CD4-positive, alpha-beta T cell treated with Interleukin-4 for 1 hour (primary cell): ENCODE data around the gene ADRB1.

Experiments
- DNase-seq, 2 donors: peaks; one replicate each; pipeline ENCODE4 v3.0.0-alpha.2; 2020 to 2022

The ADRB1 gene

DNA sequence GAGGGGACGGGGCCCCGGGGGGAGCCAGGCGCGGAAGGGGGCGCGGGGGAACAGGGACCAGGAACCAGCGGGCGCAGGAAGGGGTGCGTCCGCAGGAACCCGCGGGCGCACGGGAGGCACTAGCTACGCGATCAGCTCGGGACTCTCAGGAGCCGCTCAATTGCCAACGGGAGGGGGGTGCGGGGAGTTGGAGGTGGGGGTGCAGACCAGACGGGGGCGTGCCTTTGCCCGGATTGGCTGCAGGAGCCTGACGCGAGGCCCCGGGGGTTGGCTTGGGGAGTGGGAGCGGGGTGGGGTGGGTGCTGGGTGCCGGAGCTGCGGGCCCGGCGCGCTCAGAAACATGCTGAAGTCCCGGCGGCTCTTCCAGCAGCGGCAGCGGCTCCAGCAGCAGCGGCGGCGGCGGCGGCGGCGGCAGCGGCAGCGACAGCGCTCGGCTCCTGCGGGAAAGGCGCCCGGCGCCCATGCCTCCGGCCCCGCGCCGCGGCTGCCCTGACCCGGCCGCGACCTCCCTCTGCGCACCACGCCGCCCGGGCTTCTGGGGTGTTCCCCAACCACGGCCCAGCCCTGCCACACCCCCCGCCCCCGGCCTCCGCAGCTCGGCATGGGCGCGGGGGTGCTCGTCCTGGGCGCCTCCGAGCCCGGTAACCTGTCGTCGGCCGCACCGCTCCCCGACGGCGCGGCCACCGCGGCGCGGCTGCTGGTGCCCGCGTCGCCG, at the start of gene ADRB1:
Gene ADRB1, plus strand, starts transcription at position 335 of the 715 bp plus-strand sequence. Its CDS starts 267 bp downstream, at position 602.
- peak; percentile 46 to 72 for DNase-seq

DNA sequence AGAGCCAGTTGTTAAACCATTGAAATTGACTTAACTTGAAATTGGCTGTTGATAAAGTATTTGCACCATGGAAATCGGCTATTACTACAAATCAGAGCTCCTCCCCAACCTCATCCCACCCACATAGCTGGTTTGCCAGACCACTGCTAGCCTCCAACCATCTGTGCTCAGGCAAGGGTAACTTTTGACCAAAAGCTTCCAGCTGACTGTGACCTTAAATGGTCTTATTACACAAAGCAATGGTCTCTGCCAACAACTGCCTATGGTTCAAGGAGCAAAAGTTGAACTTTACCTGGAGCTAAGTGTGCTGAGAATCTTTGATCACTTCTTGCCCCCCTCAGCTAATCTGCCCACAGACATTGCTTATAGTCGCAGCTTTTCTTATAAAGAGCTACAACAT, 48.5 kb upstream of the ADRB1 start:
- no peak for DNase-seq

DNA sequence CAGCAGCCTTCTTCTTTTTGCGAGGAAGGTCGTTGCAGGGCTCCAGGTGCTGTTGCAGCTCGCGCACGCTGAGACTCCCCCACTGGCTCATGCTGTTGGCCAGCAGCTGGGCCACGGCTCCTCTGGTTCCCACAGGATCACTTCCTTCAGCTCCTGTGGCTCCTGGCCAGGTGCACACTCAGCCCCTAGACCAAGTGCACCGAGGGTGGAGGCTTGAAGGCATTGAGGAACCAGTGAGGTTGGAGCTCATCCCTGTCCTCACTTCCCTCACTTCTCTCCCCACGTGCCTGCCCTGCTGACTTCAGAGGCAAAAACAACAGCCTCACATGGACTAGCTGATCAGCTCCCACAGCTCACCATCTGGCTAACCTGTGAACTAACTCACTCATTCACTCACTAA, 46.2 kb upstream of the ADRB1 start:
- DNase-seq: no peak

DNA sequence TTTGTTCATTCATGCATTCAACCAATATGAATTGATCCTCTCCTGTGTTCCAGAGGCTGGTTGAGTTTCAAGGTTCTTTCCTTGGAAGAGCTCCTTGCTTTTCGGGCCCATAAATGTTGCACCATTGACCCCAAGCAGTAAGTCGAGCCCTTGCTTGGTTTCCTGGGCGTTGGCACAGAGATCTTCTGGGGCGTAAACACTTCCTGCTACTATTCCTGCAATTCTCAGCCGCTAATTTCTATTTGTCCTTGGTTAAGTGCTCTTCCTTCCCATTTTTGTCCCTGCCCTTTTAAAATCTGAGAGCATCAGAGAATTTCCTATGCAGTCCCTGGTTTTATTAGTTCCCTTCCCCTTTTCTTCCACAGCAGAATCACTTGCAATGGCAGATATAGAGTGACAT, 44.1 kb upstream of the ADRB1 start:
- DNase-seq: no peak

DNA sequence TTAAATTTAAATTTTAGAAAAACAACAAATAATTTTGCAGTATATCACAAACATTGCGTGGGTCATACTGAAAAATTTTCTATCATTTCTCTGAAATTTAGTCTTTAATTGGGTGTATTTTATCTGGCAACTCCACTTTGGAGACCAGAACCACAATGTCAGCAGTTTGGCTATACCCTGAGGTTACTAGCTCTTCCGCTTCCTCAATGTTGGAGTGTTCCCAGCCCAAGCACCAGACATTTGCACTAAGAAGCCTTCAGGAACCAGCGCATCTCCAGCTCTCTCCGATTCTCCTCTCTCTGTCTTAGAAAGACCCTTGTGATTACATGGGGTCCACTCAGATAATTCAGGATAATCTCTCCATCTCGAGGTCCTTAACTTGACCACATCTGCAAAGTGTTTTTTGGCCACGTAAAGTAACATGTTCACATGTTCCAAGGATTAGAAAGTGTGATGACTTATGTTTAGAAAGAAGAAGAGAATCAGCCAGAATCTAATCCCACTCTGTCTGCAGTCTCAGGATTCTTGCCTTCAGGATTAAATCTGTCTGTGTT, 43.1 kb upstream of the ADRB1 start:
- DNase-seq: no peak

DNA sequence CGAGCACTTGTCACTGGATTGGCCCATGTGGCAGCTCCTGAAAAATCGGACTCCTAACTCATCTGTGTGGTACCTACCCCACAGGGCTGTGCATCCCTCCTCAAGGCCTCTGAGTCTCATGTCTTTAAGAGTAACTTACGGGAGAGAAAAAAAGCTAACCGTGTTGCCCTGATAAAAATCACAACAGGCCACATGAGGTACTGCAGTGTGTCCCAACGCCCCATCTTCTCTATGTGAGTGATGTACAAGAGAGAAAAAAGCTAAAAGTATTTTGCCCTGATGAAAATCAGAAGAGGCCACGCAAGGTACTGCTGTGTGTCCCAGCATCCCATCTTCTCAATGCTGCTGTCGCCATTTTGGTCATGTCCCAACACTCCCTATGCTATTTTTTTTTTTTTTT, 41.2 kb upstream of the ADRB1 start:
- no peak for DNase-seq

DNA sequence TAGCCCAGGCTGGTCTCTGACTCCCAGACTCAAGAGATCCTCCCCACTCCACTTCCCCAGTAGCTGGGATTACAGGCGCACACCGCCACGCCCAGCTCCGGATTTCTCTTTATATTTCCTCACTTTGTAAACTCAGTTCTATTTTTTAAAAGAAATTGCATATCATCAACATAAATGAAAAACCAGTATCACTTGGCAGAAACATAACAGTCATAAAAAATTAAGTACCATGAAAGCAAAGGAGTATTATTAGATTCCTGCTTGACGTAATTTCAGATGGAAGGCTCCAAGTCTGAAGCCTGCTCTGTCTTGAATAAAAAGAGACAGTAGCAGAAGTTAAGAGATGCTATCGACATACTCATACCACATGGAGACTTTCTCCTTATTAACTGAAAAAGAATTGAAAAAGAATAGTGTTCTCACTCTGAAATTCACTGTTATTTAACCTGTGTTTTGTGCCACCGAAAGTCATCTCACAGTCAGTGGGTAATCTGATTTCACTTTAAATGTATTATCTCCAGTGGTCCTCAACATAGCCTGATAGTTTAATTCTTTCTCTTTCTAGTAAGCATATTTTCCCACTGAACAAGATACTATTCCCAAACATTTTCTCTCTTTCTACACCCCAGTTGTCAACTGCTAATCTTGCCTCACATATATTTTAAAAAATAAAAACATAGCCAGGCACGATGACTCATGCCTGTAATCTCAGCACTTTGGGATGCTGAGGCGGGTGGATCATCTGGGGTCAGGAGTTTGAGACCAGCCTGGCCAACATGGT, 40.3 kb upstream of the ADRB1 start:
- DNase-seq: no peak

DNA sequence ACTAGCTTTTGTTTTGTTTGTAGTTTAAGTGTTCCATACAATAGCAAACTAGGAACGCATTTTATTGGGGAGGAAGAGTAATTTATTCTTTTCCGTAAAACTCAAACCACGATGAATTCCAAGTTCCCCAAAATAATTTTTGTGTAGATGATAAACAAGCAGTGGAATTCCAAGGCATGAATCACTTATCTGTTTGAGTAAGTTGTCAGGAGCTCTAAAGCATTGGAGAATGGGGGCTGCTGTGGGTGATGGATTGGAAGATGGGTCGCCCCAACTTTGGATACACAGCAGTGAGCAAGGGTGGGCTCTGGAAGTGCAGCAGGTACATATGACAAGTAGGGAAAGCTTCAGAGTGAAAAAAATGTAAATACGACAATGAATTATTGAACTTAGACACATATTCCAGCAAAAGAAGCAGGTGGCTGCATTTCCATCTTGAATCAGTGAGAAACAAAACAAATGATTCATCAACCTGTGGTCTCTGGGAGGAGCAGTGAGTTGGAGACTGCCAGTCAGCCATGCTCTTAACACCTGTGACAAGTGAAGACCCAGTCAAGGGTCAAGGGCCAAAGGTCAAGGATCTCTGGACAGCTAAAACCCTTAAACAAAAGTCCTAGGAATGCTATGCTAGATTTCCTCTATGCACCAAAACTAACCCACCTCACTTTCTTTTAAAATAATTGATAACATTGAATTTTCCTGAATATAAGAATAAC, 34.2 kb upstream of the ADRB1 start:
- DNase-seq: no peak

DNA sequence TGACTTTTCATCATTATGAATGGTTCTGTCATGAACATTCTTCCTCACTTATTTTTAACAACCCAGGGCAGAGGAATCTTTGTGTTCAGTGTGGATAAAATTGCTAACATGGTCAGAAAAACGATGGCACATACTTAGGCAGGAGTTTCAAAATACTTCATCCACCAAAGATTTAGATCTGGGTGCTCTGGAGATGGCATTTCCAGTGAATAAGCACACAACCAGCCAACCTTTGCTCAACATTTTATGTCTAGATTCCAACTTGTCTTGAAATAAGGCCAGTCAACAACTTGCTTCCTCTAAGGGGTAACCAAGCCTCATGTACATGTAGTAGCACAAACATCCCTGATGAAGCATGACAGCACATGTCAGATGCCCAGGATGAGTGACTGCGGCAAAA, 33.4 kb upstream of the ADRB1 start:
- no peak for DNase-seq

DNA sequence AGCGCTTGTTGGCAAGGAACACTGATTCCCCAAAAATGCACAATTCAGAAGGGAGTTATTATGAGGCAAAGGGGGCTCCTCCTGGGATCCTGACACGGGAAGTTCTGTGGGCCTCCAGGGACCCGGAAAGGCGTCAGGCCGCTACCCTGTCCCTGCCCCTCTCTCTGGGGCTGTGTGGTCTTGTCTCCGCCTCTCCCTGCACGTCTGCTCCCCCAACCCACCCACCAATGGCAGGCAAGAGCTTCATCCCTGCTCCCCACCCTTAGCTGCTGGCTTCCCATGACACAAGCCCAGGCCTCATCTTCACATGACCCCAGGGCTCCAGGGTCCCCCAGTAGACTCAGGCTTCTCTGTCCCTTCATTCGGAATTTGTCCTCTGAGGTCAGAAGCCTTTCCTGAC, 31.0 kb upstream of the ADRB1 start:
- DNase-seq: no peak

DNA sequence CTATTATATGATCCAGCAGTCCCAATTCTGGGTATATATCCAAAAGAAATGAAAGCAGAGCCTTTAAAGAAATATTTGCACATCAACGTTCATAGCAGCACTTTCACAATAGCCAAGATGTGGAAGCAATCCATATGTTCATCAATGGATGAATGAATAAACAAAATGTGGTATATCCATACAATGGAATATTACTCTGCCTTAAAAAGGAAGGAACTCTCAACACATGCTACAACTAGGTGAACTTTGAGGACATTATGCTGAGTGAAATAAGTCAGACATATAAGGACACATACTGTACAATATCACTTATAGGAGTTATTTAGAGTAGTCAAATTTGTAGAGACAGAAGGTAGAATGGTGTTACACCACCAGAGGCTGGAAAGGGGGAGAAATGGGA, 28.0 kb upstream of the ADRB1 start:
- no peak for DNase-seq

DNA sequence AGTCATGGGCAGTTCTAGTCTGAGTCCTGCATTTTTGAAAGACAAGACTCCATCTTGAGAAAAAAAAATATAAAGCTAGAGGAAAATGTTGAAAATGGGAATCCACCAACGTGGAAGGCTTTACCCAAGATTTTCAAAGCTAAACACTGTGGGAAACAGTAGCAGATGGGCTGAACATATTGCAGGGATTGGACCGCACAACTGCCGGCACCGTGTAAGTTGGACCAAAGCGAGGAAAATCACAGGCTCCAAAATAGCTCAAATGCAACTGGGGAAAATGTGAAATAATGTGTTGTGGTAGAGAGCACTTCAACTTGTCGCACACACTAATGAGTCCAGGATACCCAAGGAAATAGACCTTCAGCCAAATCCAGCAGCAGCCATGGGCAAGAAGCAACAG, 26.4 kb upstream of the ADRB1 start:
- DNase-seq: no peak

DNA sequence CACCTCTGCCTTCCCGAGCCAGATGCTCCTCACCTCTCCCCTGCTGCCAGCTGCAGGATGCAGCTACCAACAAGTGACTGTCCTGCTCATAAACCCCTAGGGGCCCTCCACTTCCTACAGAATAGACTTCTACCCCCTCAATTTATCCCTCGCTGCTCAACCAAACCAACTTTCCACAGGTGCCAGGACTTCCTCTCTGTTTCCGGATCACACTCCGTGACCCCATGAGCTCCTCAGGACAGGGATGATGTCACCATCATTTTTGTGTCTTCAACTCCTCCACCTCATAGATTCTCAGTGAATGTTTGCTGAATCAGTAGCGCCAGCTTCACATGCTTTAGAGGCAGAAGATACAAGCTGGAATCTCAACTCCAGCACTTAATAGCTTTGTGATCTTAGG, 25.8 kb upstream of the ADRB1 start:
- no peak for DNase-seq

DNA sequence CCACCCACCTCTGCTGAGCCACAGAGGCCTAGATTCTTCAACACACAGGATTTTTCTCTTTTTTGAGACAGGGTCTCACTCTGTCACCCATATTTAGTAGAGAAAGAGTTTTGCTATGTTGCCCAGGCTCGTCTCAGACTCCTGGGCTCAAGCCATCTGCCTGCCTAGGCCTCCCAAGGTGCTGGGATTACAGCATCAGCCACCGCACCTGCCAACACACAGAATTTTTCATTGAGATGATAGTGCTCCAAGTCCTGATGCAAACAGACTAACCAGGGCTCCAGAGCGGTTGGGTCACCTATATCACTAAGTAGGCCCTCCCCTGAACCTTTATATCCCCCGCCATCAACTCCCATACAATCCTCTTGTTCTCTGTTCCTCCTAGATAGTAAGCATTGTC, 24.4 kb upstream of the ADRB1 start:
- DNase-seq: no peak

DNA sequence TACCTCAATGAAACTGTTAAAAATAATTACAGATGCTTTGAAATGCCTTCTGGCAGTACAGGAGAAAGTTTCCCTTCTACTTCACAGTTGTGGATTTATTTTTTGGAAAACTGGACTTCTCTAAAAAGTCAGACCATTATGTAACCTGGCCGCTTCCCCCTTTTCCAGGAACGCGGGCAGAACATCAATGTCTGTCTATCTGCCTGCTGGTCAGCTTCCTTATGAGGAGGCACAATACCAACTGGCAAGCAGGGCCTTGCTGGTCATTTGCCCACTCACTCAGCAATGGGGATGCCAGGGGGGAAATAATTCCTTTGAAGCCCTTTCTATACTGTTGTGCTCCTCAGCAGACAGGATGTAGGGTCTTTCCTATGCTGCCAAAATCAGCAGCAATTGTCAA, 22.5 kb upstream of the ADRB1 start:
- peak in 1 of 2 donors; percentile 18 for DNase-seq

DNA sequence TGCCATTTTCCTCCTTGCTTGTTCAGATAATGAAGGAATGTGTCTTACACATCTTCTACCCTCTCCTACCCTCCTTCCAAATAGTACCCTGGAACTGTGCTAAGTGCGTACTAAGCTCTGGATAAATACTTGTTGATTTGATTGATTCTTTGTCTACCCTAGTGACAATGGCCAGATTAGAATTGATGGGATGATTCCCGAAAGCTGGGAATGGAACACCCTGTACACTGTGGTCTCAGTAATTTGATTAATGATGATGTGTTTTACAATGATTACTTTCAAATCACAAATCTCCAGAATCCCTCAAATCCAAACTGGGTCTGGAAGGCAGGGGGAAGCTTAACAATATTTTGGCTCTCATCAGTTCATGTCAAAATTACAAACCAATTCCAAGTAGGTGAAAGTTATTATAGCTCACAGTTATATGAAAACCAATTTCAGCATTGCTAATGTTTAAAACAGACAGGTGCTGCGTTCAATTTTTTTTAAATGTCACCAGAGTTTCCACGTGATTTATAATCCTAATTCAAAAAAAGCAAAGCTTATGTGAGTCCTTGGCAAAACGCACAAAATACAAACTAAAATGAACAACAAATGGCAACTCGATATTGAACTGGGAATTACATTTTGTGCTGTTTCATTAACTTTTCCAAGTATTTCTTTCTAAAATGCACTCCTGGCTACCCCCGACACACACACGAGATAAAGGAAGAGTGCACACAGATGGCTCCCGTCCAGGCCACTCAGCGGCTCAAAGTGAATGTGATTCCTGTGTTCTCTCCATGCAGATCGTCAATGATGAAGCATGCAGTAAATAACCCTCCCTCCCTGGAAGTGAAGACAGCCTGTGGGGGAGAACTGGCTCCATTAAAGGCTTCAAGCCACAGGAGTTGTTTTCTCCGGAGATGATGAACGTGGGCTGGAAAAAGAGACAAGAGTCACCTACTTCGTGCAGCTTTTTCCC, 21.7 kb upstream of the ADRB1 start:
- DNase-seq: no peak

DNA sequence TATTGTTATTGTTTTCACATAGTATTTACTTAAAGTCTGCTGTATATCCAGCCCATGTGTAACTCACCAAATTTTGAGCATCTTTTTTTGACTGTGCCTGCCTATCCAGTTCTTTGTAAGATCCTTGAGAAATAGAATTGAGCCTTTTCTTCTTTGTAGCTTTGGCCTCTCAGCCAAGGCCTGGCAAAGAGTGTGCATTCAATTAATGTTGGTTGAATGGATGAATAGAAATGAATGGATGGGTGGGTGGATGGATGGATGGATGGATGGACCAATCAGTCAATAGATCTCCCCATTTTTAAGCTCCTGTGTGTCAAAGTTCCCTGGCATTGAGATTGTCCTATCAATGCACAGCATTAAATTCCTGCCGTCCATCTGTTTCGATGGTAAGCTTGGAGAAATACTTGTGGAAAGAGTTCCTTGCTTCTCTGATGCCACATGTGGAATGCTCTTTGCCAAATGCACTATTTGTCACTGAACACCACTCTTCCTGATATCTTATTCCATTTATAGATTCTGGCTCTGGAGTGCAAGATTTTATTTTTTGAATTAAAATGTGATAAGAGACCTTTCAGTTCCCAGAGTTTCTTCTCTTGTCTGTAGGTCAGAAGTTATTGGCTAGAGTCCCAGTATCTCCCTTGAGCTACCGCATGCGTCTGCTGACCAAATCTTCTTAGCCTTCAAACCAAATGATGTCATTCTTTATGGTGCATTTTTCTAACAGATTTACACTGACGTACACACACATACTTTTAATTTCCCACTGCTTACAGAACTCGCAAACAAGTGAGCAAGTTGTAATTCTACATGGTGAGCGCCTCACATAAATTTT, 20.7 kb upstream of the ADRB1 start:
- DNase-seq: no peak

DNA sequence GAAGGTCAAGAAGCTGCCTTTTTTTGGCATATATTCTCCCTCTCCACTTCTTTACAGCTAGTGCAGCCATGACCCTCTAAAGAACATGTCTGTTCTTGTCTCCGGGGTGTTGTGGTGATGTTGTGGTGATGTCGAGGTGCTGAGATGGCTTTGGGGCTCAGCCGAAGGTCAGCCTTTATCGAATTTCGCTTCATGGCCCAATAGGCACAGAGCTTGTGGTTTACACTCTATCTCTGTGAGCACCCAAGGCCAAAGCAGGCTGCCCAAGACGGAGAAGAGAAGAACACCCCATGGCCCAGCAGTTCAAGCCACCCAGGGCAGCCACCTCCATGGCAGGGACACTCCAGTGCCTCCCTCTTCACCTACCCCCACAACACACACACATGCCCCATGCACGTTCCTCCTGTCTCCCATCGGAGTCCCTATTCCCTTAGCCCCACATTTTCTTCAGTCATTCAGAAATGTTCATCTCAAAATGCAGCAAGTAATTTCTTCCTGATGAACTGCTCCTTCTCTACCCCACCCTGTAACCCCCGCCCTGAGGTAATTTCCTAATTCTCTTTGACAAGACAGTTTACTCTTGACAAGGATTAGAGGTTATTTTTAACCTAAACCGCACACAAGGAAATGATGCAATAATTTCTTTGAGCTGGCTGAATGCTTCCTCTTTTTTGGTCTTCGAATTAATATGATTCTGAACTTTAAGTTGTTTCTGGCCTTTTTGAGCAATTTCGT, 18.6 kb upstream of the ADRB1 start:
- peak; percentile 48 to 58 for DNase-seq

DNA sequence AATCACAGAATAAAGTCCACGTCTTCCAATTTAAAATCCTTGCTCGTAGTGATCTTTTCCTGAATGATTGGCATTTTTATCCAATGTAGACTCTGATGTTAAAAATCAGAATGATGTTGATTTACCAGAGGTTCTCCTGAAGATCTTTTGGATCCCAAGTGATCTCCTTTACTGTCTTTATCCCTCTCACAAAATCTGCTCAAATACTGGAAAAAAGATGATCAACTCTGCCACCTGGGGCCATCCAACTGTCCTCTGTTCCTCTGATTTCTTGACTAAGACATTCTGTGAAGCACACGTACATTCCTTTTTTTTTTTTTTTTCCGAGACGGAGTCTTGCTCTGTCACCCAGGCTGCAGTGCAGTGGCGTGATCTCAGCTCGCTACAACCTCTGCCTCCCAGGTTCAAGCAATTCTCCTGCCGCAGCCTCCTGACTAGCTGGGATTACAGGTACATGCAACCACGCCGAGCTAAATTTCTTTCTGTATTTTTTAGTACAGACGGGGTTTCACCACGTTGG, 18.0 kb upstream of the ADRB1 start:
- DNase-seq: no peak
